Measurements from ENCODE around the gene HDDC3. TPM values are rescaled to one million over a fixed set of nuclear protein-coding genes. Genes with fewer than 3 reads are reported as not detected.
"Not testable (repeated sequence)": the region's sequence is repeated elsewhere in the genome, so short reads cannot be mapped to it uniquely, and the experiment has no call there.

HDDC3 gene
- total RNA-seq, 6 experiments from 2014 or later, result 8.8 to 17.6 (median 11.5) TPM

GRCh38 chr15:90932660-90932991 is 277 bp upstream of the HDDC3 start:
- H3K27ac ChIP-seq, result peak overlapping the region; percentile 93 to 96 (median 93)

GRCh38 chr15:90931575-90931827 is 848 bp downstream of the HDDC3 start:
- 42% methylated on average over 2 of the region's 6 CpGs for WGBS (ENCODE audit: insufficient coverage, low coverage, low lambda C conversion rate, missing lambda C conversion rate)
- Histone ChIP-seq H3K4me3 (peak overlapping the region; percentile 81 to 88 (median 88)), H3K27me3 (no peaks in the 10 kb centered on the region), H3K27ac (peak overlapping the region; percentile 93 to 96 (median 93)), H3K4me1 (peaks cover 0 to 37% (median 6%) of the 10 kb centered on the region in 4 donors), H3K9me3 (no peaks in the 10 kb centered on the region), H3K36me3 (no peaks in the 10 kb centered on the region)
- intact Hi-C loops (cut with DNase I), result no loop called here
- TF ChIP-seq CTCF (IDR thresholded peaks at IDR 0.05), result no peak
- TF ChIP-seq POLR2A (IDR thresholded peaks at IDR 0.05), result peak; percentile 38
- no peak for ATAC-seq
- no peak for DNase-seq

More at GRCh38 chr15:90932660-90932991, 277 bp upstream of the HDDC3 start:
- ATAC-seq, result no peak
- no CpG with 5 or more reads among the region's 5 CpGs for WGBS (ENCODE audit: insufficient coverage, low coverage, low lambda C conversion rate, missing lambda C conversion rate)
- no peaks in the 10 kb centered on the region for H3K27me3 ChIP-seq
- H3K4me3 ChIP-seq, result peak overlapping the region; percentile 81 to 88 (median 88)
- no peaks in the 10 kb centered on the region for H3K36me3 ChIP-seq
- H3K4me1 ChIP-seq, result peaks cover 0 to 37% (median 6%) of the 10 kb centered on the region in 4 donors
- no peaks in the 10 kb centered on the region for H3K9me3 ChIP-seq
- DNase-seq, result no peak
- intact Hi-C loops (cut with DNase I), result no loop called here
- TF ChIP-seq POLR2A (IDR thresholded peaks at IDR 0.05) (no peak), CTCF (IDR thresholded peaks at IDR 0.05) (no peak)

GRCh38 chr15:90930861-90931574 is 1.3 kb downstream of the HDDC3 start:
- peaks cover 0 to 35% (median 6%) of the 10 kb centered on the region in 4 donors for H3K4me1 ChIP-seq
- H3K9me3 ChIP-seq, result no peaks in the 10 kb centered on the region
- no peak for ATAC-seq
- 57% methylated on average over 13 of the region's 15 CpGs for WGBS (ENCODE audit: insufficient coverage, low coverage, low lambda C conversion rate, missing lambda C conversion rate)
- no peaks in the 10 kb centered on the region for H3K27me3 ChIP-seq
- H3K36me3 ChIP-seq, result no peaks in the 10 kb centered on the region
- peak overlapping the region; percentile 93 to 96 (median 93) for H3K27ac ChIP-seq
- peak overlapping the region; percentile 71 to 88 (median 88) for H3K4me3 ChIP-seq
- TF ChIP-seq CTCF (IDR thresholded peaks at IDR 0.05), result no peak
- TF ChIP-seq POLR2A (IDR thresholded peaks at IDR 0.05), result no peak
- DNase-seq, result no peak
- intact Hi-C loops (cut with DNase I), result no loop called here

- Histone ChIP-seq H3K27ac (peak overlapping the region; percentile 93 to 96 (median 93)), H3K4me1 (peaks cover 0 to 25% (median 6%) of the 10 kb centered on the region in 4 donors), H3K9me3 (no peaks in the 10 kb centered on the region), H3K27me3 (no peaks in the 10 kb centered on the region), H3K36me3 (no peaks in the 10 kb centered on the region), H3K4me3 (peak overlapping the region; percentile 65 to 88 (median 71))
- intact Hi-C loops (cut with DNase I), result no loop called here
- DNase-seq (no peak), ATAC-seq (peak in 2 of 4 donors; percentile 2 to 15)
- 33% methylated on average over 21 of the region's 21 CpGs for WGBS (ENCODE audit: insufficient coverage, low coverage, low lambda C conversion rate, missing lambda C conversion rate)
- no peak for TF ChIP-seq CTCF (IDR thresholded peaks at IDR 0.05)
- no peak for TF ChIP-seq POLR2A (IDR thresholded peaks at IDR 0.05)
These were observed 2.9 kb downstream of the HDDC3 start for GRCh38 chr15:90929246-90930019.

- intact Hi-C loops (cut with DNase I); H3K36me3 ChIP-seq; H3K4me3 ChIP-seq; H3K27me3 ChIP-seq; DNase-seq; ATAC-seq; H3K9me3 ChIP-seq; H3K27ac ChIP-seq: not testable (repeated sequence)
- peaks cover 0 to 20% (median 6%) of the 10 kb centered on the region in 4 donors for H3K4me1 ChIP-seq
- 64% methylated on average over 6 of the region's 7 CpGs for WGBS (ENCODE audit: insufficient coverage, low coverage, low lambda C conversion rate, missing lambda C conversion rate)
These were observed 4.2 kb downstream of the HDDC3 start for GRCh38 chr15:90928106-90928505.

- H3K27ac ChIP-seq; DNase-seq; ATAC-seq; H3K27me3 ChIP-seq; H3K36me3 ChIP-seq; H3K4me3 ChIP-seq; H3K9me3 ChIP-seq; intact Hi-C loops (cut with DNase I): not testable (repeated sequence)
- WGBS (ENCODE audit: insufficient coverage, low coverage, low lambda C conversion rate, missing lambda C conversion rate), result 91% methylated on average over 8 of the region's 10 CpGs
- H3K4me1 ChIP-seq, result peaks cover 0 to 20% (median 6%) of the 10 kb centered on the region in 4 donors
These were observed 5.6 kb downstream of the HDDC3 start for GRCh38 chr15:90926766-90927165.

Measured in right lobe of liver (tissue), 6 donors.